Loucy (cell line): ENCODE measurements around the gene CCL25.

Experiments
- EZH2phosphoT487 ChIP-seq: fragments of 200-600 bp; IDR thresholded peaks from 2 replicates; pipeline ENCODE4 v1.6.1; 2018; ENCODE audit warnings: antibody characterized with exemption, mild to moderate bottlenecking, moderate library complexity, borderline replicate concordance
- TF ChIP-seq, protein P1 (sequence below): fragments of 200-600 bp; sonication (generic); conservative IDR thresholded peaks from 2 replicates; pipeline ENCODE4 v1.5.1; 2014; ENCODE audit warnings: mild to moderate bottlenecking, antibody characterized with exemption, low read length

DNA sequence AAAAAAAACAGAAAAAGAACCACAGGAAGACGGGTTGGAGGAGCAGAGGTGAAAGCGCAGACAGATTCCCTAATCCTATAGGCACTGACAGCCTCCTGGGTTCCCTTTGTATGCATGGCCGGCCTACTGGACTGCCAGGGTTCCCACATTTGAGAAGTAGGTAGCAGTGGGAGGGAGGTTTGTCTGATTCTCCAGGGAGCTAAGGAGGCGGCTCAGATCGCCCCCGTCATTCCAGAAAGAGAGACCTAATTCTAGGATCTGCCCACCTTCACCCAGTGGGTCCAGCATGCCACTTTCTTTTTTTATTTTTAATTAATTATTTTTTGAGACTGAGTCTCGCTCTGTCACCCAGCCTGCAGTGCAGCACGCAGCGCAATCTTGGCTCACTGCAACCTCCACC, 9.7 kb upstream of the CCL25 start:
- TF ChIP-seq, protein P1, sequence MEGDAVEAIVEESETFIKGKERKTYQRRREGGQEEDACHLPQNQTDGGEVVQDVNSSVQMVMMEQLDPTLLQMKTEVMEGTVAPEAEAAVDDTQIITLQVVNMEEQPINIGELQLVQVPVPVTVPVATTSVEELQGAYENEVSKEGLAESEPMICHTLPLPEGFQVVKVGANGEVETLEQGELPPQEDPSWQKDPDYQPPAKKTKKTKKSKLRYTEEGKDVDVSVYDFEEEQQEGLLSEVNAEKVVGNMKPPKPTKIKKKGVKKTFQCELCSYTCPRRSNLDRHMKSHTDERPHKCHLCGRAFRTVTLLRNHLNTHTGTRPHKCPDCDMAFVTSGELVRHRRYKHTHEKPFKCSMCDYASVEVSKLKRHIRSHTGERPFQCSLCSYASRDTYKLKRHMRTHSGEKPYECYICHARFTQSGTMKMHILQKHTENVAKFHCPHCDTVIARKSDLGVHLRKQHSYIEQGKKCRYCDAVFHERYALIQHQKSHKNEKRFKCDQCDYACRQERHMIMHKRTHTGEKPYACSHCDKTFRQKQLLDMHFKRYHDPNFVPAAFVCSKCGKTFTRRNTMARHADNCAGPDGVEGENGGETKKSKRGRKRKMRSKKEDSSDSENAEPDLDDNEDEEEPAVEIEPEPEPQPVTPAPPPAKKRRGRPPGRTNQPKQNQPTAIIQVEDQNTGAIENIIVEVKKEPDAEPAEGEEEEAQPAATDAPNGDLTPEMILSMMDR: no peak
- no peak for TF ChIP-seq EZH2phosphoT487
